Right renal cortex interstitium (tissue), 3 donors: ENCODE data around the gene KCNIP4. TPM values are rescaled to one million over a fixed set of nuclear protein-coding genes. Genes with fewer than 3 reads are reported as not detected.

Experiments
- DNase-seq, 3 donors: peaks; one replicate each; pipeline ENCODE4 v3.0.0-alpha.2; 2013; ENCODE audit warnings: low read depth in 3 of 3, low spot score in 2 of 3
- polyA plus RNA-seq, 3 donors: library from polyadenylated mRNA; unstranded; fragments of 120-200 nt; gene quantifications; one replicate each; pipeline ENCODE4 v1.2.1, GENCODE V29; 2013; ENCODE audit not compliant: insufficient read length in 3 of 3

The KCNIP4 gene
- polyA plus RNA-seq, 3 donors = 14.4 to 15.3 (median 14.5) TPM

DNA sequence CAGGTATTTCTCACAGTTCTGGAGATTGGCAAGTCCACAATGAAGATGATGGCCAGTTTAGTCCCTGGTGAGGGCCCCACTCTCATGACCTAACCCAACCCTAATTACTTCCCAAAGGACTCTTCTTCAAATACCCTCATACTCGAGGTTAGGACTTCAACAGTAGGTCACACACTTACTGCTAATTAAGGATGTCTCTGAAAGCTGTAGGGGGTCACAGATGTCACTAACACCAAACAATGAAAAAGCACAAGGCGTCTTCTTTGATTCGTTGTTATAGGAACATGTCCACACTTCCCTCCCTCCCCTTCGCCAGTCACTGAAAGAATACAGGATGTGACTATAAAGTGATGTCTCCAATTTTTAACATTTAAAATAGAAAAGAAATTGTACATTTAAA is 938.6 kb downstream of the KCNIP4 start:
- no peak for DNase-seq

DNA sequence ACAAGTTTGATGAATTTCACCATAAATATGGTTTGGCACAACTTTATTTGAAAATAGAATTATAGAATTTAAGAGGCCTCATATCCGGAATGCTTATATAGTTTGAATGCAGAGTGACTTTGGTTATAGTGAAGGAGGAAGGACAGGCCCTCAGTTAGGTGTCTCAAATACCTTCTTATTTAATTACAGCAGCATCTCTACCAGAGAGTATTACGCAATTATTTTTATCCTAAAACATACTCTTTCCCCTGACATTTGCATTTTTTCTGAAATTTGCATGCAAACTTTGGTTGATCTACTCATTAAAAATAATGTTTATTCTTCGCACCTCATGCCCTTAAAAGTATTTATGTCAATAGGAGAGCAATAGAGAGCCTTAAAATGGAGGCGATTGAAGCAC is 942.9 kb downstream of the KCNIP4 start:
- no peak for DNase-seq

DNA sequence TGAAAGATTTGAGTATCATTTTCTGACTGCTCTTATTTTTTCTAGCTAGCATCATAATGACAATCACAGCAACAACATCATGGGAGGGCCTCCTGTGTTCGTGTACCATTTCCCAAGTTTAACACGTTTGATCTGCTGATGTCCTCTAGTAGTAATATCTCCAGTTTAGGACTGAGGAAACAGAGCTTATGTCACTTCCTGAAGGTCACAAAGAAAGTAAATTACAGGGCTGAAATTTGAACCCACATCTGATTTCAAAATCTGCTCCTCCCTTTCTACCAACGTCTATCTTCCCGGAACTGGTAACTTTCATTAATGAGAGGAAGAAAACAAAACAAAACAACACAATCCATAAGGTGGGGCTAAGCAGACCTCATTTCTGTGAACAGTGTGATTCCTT is 945.6 kb downstream of the KCNIP4 start:
- no peak for DNase-seq

DNA sequence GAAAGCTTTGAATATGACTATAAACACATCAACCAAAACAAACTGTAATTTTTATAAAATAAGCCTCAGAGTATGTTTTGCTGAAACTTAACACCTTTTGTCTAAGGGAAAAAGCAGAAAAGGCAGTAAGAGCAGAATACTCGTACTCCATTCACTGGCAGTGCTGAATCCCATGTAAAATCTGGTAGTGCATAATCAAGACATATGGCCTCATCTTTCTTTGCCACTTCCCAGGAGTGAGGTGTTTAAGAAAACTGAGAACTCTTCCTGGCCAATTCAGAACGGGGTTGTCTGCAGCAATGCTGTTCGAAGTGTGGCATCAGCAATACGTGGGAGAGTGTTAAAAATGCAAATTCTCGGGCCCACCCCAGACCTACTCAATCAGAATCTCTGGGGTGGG is 946.3 kb downstream of the KCNIP4 start:
- DNase-seq = no peak

DNA sequence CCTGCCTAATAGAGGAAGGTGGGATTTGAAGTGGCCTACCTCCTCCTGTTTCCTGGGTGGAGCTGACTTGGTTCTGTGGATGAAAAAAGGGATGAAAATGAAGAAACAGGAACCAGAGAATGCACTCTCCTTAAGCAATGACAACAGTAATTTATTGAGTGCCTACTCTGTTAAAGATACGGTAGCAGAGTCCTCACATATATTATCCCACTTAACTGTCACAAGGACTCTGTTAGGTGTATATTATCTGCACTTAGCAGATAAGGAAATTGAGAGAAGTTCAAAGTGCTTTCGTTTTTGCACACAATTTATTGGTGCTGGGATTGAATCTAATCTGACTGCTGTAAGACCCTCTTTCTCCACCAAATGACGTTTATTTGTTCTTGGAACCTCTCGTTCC is 947.1 kb downstream of the KCNIP4 start:
- no peak for DNase-seq

DNA sequence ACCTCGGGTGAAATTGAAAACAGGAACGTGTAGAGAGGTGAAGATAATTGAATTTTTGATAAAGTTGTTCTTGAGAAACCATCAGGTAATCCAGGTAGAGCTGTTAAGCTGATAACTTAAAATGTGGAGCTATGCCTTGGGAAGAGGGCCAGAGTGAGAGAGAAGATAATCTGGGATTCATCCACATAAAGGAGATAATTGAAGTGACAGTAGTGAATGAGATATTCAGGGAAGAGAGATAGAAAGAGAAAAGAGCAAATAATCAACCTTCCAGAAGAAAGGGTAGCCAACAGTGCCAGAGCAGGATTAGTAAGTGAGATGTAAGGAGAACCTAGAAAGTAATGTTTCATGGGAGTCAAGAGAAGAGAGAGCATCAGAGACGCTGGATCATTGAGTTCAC is 950.7 kb downstream of the KCNIP4 start:
- no peak for DNase-seq

DNA sequence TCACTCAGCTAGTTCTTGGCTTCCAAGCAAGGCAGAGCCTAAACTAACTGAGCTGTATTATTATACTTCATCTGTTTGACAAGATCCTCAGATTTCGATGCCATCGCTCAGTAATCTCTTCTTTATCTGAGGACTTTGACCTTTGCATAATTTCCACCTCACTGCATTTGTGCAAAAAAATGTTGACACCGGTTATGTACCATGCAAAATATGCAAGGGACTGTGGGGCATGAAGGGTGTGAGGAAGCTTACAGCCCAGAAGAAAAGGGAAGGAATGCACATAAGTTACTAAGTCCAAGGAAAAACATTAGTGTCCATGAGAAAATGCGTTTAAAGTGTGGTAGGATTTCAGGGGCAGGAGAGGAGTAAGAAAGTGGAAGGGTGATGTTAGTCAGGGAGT is 953.0 kb downstream of the KCNIP4 start:
- DNase-seq = no peak

DNA sequence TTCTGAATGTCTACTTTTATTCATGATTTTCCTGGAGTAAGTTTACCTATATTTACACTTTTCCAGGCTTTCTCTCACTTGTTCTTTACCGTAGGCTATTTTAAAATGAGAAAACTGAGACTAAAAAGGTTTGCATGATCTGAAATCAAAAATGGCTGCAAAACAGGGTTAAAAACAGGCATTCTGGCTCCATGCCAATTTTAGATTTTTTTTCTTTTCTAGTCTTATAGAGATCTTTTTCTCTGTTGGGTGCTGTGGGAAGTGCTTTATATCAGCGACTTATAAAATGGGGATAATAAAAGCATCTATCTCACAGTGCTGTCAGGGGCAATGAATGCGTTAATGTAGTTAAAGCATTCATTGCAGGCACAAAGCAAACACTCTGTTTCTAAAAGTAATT is 953.6 kb downstream of the KCNIP4 start:
- no peak for DNase-seq

DNA sequence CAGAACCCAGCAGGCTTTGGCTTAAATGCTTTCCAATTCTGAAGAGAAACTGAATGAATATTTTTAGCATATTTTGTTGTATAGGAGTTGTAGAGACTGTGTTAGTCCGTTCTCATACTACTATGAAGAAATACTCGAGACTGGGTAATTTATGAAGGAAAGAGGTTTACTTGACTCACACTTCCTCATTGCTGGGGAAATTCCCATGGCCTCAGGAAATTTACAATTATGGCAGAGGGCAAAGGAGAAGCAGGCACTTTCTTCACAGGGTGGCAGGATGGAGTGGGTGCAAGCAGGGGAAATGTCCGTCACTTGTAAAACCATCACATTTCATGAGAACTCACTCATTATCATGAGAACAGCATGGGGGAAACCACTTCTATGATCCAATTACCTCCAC is 956.6 kb downstream of the KCNIP4 start:
- DNase-seq = no peak

DNA sequence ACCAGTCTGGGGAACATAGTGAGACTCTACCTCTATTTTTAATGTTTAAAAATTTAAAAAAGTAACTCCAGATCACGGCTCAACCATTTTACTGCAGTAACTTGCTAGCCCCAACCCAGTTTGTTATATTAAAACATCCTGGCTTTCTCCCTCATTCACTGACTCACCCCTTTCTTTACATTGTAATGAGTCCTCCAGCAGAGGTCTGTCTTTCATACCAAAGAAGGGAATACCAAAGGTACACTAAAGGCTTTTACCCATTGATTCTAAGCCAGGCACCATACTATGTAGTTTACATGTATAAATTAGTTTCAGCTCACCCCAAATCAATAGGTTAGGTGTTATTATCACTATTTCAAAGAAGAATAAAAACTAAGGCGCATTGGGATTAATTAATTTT is 961.4 kb downstream of the KCNIP4 start:
- DNase-seq = no peak

DNA sequence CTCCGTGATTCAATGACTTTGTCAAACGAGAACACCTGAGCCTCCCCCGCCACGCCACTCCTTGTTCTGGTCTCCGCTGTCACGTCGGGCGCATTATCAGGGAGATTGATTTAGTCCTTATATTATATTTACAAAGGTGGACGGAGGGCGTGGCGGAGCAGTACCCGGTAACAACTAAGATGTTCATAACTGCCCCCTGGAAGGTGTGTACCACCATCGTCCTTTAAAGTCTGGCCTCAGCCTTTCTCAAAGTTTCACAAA is 964.1 kb downstream of the KCNIP4 start:
- DNase-seq = no peak

DNA sequence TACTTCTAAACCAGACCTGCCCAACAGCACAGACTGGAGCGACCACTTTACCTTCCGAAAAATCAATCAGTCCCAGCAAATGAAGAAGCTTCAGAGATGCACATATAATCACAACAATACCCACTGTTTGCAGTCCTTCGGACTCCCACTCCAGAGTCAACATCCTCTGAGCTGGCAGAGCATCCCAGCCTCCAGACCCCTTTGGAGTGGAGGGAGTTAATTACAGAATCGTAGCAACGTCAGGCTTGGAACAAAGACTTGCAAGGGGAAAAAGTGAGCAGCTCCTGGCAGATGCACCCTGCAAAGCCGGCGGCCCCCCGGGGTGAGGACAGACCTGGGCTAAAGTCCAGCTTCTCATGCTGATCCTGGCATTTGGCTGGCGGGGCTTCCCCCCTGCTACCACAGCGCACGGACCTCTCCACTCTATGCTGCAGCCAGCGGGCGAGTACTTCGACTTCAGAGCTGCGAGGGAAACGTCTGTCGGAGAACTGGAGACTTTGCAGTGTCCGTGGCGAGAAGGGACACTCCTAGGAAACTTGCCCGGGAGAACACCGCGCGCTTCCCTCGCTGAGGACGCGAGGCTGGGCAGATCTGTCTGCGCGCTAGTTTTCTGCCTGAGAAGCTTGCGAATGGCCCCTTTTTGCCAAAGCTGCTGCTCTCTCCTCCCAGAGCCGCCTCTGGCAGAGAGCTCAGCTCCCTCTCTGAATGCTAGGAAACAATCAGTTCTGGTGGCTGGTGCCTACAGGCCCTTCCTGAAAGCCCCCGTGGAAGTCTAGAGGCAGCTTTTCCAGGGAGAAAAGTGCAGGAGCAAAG is 964.6 kb downstream of the KCNIP4 start:
- DNase-seq = no peak

DNA sequence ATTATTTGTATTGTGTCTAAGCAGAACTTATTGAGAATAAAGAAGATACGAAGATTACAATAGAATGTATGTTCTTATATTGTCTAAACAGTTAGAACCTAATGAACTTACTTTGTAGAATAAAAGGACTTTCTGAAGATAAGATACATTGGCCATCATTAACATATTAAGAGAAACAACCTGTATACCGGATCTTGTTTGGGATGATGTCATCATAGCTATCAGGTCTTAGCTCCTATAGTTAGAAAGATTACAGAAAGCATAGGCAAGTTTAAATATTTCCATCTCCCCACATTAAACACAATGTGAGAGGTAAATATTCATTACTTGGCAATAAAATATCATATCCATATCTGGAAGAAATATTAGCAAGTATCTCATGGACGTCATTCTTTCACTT is 966.0 kb downstream of the KCNIP4 start:
- no peak for DNase-seq

DNA sequence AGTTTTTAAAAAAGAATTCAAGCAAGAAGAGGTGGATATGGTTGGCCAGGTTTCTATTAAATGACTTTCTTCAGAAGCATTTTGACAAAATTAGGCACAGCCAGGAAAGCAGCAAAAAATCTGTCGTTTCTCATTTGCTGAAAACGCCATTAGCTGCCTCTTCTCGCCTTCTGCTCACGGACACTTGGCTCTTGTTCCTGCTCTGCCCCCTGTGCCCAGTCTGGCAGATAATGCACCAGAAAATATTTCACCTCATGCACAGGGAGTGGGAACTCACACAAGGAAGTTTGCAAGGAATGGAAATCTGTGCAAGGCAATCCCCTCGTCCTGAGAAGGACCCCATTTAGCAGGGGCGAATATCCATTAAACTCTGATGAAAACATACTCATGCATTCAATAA is 988.3 kb downstream of the KCNIP4 start:
- DNase-seq = no peak

DNA sequence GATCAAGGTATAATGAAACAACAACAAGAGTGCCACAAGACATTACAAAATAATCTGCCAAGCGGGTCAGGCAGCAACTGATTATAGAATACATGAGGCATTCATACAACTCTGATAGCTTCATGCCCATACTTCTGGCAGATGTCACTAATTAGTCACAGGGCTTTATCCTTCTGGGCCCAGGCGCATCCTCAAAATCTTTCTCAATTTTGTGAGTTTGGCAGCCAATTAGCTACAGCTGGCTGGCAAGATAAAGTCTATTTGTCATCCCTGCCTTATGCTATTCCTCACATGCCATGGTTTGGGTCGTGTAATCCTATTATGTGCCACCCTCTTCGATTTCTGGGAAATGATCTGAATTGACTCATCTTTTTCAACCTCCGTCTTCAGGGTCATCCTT is 994.0 kb downstream of the KCNIP4 start:
- DNase-seq = no peak

DNA sequence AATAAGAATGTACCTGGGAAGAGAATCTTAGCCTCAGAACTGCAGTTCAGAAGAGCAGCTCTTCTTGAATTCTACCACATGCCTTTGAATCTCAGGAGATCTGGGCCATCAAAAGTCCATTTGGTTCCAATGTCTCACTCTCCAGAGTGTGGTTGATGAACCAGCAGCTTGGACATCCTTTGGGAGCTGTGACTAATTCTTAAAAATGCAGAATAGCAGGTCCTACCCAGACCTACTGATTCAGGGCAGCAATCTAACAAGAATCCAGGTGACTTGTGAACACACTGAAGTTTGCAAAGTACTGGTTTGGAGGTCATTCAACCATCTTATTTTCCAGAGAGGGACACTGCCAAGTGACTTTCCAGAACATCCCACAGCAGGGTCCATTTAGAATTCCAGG is 1003.6 kb downstream of the KCNIP4 start:
- no peak for DNase-seq

DNA sequence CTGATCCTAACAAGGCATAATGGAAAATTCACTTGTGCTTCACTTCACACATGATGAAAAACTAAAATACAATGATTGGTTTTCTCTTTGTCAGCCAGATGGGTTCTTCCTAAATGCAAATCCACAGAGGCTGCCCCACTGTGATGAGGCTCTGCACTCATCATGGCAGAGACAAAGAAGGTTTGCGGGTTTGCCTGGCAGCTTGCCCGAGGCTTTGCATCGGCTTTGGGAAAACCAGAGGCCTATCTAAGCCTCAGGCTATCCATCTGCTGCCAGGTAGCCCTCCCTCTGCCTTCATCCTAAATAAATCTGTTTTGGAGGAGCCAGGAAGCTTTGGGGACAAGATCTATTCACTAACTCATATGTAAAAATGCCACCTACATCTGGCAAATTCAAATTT is 1004.1 kb downstream of the KCNIP4 start:
- no peak for DNase-seq

DNA sequence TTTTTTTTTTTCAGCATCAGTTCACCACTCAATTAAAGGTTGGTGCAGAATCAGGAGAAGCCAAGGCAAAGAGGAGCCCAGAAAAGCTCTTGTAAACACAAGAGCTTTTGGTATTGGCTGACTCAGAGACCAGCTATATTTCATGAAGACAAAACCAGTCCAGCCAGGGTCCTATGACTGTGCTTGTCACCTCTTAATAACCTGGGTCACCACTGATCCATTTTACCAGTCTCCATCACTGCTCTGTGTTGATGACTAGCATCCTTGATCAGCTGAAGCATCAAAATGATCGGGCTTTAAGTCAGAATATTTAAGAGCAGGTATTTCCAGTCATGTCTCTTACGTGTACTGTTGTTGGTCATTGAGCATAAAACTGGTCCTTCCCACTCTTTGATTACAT is 1010.4 kb downstream of the KCNIP4 start:
- no peak for DNase-seq

DNA sequence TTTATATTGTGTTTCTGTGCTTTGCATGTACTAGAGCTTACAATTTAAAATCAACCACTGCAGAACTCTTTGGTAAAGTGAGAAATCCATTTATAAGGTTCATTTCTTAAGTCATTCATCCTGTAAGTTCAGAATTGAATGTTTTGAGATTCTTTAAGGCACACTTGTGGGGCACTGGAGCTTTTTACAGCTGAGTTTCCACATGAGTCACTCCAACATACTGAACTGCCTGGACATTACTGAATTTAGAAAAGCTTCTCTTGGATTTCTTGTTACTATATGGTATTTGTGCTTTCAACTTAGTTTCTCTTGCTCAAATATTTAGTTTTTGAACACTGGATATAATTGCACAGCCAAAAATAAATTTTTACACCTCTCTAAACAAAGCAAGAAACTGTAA is 1022.0 kb downstream of the KCNIP4 start:
- DNase-seq = no peak

DNA sequence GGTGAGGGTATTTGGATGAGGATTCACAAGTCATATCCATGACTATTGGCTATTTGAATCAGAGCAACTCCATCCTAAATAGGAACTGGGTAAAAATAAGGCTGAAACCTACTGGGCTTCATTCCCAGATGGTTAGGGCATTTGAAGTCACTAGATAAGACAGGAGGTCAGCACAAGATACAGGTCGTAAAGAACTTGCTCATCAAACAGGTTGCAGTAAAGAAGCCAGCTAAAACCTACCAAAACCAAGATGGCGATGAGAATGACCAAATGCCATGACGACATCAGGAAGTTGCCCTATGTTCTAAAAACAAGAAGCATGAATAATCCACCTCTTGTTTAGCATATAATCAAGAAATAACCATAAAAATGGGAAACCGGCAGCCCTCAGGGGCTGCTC is 1023.4 kb downstream of the KCNIP4 start:
- DNase-seq = no peak

DNA sequence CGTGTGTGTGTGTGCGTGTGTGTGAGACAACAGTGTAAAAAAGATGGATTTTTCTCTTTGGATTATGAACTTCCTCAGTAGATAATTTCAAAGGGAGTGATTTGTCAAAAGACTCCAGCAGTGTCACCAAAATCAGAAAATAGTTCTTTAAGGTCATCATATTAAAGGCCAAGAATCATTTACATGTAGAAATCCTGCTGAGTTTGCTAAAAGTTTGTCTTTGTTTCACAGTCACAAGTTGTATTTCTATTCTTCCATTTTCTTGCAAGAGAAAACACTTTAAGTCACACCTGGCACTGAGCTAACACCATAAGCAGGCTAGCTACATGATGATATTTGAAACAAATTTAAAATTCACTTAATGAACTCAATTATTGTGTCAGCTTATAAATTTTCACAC is 1025.6 kb downstream of the KCNIP4 start:
- DNase-seq = no peak

DNA sequence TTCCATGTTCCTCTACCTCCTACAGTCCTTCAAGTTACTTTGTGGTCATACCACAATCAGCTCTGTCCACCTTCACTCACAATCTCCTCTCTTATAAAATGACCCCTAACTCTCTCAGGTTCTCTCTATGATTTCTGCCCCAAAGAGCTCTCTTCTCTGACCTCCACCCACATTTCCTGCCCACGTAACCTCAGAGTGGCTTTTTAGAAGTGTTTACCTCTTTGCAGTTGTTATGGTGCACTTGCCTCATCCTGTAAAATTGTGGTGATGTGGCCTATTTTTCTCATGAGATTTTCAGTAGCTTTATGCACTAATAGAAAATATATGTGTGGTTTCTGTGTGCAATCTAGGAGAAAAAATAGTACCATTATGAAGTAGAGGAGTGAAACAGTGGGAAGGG is 1032.5 kb downstream of the KCNIP4 start:
- DNase-seq = no peak

DNA sequence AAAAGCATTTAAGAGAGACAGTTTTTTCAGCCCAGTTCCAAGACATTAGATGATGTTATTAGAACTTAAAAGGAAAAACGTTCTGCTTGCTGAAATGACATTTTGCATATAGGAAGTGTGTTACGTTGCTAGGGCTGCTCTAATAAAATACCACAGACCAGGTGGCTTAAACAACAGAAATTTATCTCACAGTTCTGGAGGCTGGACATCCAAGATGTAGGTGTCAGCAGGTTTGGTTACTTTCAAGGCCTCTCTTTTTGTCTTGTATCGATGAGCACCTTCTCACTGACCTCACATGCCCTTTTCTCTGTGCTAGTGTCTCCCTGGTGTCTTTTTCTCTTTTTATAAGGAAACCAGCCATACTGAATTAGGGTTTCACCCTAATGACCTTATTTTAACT is 1043.6 kb downstream of the KCNIP4 start:
- DNase-seq = no peak
